ENCODE data around the gene MISP. TPM values are rescaled to one million over a fixed set of nuclear protein-coding genes. Genes with fewer than 3 reads are reported as not detected.
A peak's percentile ranks its signal among the peaks of the same experiment; 100 is the strongest.

The MISP gene
- total RNA-seq, 1 experiment from 2014 or later: 0.70 TPM

DNA sequence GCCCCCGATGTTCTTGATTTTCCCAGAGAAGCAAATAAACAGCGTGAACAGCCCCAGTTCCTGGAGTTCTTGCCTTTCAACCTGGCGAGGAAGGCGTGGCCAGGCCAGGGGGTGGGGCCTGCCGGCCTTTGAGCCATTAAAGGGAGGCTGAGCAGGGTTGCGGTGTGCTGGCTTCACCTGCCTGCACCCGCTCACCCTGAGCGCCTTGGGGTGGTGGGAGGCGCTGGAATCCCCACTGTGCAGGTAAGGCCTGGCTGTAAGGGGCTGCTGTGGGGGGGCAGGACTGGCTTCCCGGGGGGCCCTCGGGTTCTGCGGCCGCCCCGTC, 2.7 kb upstream of the MISP start:
- no peak for TF ChIP-seq CBFB (CRISPR knock-in tag; IDR thresholded peaks at IDR 0.05; ENCODE audit: low read depth)
- TF ChIP-seq ETV6 (CRISPR knock-in tag; IDR thresholded peaks at IDR 0.05): no peak
- no peak for TF ChIP-seq FOXP1 (CRISPR knock-in tag; IDR thresholded peaks at IDR 0.05; ENCODE audit: borderline replicate concordance)
- no peak for TF ChIP-seq ZNF263 (CRISPR knock-in tag; IDR thresholded peaks at IDR 0.05; ENCODE audit: low read depth)
- no peak for TF ChIP-seq NFYB (CRISPR knock-in tag; conservative IDR thresholded peaks at IDR 0.05; ENCODE audit: low read depth)
- TF ChIP-seq, protein P1, sequence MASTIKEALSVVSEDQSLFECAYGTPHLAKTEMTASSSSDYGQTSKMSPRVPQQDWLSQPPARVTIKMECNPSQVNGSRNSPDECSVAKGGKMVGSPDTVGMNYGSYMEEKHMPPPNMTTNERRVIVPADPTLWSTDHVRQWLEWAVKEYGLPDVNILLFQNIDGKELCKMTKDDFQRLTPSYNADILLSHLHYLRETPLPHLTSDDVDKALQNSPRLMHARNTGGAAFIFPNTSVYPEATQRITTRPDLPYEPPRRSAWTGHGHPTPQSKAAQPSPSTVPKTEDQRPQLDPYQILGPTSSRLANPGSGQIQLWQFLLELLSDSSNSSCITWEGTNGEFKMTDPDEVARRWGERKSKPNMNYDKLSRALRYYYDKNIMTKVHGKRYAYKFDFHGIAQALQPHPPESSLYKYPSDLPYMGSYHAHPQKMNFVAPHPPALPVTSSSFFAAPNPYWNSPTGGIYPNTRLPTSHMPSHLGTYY (CRISPR knock-in tag; IDR thresholded peaks at IDR 0.05): no peak
- no peak for TF ChIP-seq SOX15 (CRISPR knock-in tag; IDR thresholded peaks at IDR 0.05)
- TF ChIP-seq SMAD4 (CRISPR knock-in tag; IDR thresholded peaks at IDR 0.05): no peak
- no peak for TF ChIP-seq KAT7 (CRISPR knock-in tag; IDR thresholded peaks at IDR 0.05; ENCODE audit: borderline replicate concordance)
- TF ChIP-seq ZNF671 (CRISPR knock-in tag; IDR thresholded peaks at IDR 0.05): no peak
- no peak for TF ChIP-seq FOXK1 (CRISPR knock-in tag; IDR thresholded peaks at IDR 0.05)
- TF ChIP-seq NR2C2 (CRISPR knock-in tag; IDR thresholded peaks at IDR 0.05): no peak
- TF ChIP-seq, protein P2, sequence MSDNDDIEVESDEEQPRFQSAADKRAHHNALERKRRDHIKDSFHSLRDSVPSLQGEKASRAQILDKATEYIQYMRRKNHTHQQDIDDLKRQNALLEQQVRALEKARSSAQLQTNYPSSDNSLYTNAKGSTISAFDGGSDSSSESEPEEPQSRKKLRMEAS (CRISPR knock-in tag; IDR thresholded peaks at IDR 0.05): no peak
- TF ChIP-seq, protein P3, sequence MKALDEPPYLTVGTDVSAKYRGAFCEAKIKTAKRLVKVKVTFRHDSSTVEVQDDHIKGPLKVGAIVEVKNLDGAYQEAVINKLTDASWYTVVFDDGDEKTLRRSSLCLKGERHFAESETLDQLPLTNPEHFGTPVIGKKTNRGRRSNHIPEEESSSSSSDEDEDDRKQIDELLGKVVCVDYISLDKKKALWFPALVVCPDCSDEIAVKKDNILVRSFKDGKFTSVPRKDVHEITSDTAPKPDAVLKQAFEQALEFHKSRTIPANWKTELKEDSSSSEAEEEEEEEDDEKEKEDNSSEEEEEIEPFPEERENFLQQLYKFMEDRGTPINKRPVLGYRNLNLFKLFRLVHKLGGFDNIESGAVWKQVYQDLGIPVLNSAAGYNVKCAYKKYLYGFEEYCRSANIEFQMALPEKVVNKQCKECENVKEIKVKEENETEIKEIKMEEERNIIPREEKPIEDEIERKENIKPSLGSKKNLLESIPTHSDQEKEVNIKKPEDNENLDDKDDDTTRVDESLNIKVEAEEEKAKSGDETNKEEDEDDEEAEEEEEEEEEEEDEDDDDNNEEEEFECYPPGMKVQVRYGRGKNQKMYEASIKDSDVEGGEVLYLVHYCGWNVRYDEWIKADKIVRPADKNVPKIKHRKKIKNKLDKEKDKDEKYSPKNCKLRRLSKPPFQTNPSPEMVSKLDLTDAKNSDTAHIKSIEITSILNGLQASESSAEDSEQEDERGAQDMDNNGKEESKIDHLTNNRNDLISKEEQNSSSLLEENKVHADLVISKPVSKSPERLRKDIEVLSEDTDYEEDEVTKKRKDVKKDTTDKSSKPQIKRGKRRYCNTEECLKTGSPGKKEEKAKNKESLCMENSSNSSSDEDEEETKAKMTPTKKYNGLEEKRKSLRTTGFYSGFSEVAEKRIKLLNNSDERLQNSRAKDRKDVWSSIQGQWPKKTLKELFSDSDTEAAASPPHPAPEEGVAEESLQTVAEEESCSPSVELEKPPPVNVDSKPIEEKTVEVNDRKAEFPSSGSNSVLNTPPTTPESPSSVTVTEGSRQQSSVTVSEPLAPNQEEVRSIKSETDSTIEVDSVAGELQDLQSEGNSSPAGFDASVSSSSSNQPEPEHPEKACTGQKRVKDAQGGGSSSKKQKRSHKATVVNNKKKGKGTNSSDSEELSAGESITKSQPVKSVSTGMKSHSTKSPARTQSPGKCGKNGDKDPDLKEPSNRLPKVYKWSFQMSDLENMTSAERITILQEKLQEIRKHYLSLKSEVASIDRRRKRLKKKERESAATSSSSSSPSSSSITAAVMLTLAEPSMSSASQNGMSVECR (CRISPR knock-in tag; IDR thresholded peaks at IDR 0.05; ENCODE audit: borderline replicate concordance): no peak
- Mint-ChIP-seq H3K4me1 (no peaks in the 10 kb centered on the region), H3K27ac (no peak overlapping the region), H3K9me3 (peaks cover 4% of the 10 kb centered on the region; the same call in 1 of the 2 replicates), H3K4me3 (no peak overlapping the region), H3K27me3 (ENCODE audit: low read depth) (no peaks in the 10 kb centered on the region), H3K36me3 (peaks cover 3% of the 10 kb centered on the region; the same call in 1 of the 2 replicates)
- peak; percentile 42; the same call in 1 of the 2 replicates for ATAC-seq
- POLR2A ChIA-PET: no interaction called here
- DNase-seq (ENCODE audit: low spot score): no peak
- CTCF ChIA-PET: no interaction called here

DNA sequence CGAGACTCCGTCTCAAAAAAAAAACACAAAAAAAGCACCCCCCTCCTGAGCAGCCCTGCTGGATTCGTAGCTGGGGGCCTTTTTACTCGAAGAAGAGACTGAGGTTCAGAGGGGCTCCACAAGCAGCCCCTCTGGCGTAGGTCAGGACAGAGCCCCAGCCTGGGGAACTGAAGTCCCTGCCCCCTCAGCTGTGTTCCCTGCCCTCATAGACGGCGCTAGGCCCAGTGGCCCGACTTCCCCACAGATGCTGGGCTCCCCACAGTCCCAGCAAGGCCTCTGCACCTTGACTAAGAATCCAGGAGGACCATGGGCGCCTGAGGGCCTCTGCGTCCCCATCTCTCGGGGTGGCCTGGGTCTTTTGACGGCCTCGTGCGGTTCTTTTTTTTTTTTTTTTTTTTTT, 1.1 kb upstream of the MISP start:
- Mint-ChIP-seq H3K36me3 (no peaks in the 10 kb centered on the region), H3K9me3 (no peaks in the 10 kb centered on the region), H3K4me3 (no peak overlapping the region), H3K27me3 (ENCODE audit: low read depth) (no peaks in the 10 kb centered on the region), H3K4me1 (no peaks in the 10 kb centered on the region), H3K27ac (no peak overlapping the region)
- ATAC-seq (no peak), DNase-seq (ENCODE audit: low spot score) (no peak)
- CTCF ChIA-PET: interaction anchor here (0.5 kb wide), 1 partner anchor 8 kb away, joined by 3 read pairs; no protein-coding TSS in a partner anchor
- no peak for TF ChIP-seq ZNF671 (CRISPR knock-in tag; IDR thresholded peaks at IDR 0.05)
- TF ChIP-seq, protein P4, sequence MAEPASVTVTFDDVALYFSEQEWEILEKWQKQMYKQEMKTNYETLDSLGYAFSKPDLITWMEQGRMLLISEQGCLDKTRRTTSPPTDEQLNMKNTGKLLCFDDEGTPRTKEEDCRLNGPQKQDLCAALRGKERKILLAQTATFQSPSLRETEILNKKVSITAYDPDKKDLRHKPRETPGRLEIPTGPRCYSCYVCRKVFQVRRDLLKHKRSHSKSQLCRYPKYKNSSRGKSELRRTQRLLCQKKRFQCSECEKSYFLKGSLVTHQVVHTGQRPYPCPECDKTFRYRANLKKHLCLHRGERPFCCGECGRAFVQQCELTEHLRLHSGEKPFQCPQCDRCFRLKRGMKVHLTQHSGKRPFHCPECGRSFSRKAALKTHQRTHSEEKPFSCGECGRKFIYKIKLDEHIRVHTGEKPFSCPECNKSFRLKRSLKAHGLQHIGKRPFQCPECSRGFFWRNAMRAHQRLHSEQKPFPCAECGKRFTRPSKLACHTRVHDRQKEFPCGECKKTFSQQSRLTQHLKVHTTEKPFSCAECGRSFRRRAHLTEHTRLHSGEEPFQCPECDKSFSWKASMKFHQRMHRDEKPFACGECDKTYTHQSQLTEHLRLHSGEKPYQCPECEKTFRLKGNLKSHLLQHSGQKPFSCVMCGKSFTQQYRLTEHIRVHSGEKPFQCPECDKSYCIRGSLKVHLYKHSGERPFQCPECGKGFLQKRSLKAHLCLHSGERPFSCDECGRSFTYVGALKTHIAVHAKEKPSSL (CRISPR knock-in tag; conservative IDR thresholded peaks at IDR 0.05): no peak
- no peak for TF ChIP-seq GABPB1 (CRISPR knock-in tag; IDR thresholded peaks at IDR 0.05)
- POLR2A ChIA-PET: no interaction called here
